T47D (cell line): ENCODE data around the gene ZNF266.

Experiments
- DNase-seq, 2 experiments: peaks; one replicate each; pipeline versions ENCODE4 v3.0.0 to v3.0.0-alpha.2; 2011 to 2012; ENCODE audit warnings: low read depth in 1 of 2, low spot score in 1 of 2
- JUND ChIP-seq: IDR thresholded peaks from 2 replicates; pipeline ENCODE4 v1.6.1; 2012; ENCODE audit warnings: low read depth
- in situ Hi-C: cut with HindIII; loops from 2 replicates; pipeline ENCODE4 v1.10.0; 2016; ENCODE audit warnings: low sequenced_read_pairs, low pct_unique_long_range_greater_than_20kb

ZNF266 gene

GRCh38 chr19:9413240-9413954 lies 22.0 kb downstream of the ZNF266 start:
- in situ Hi-C loops = no loop called here
- no peak for DNase-seq
- no peak for TF ChIP-seq JUND

- DNase-seq = no peak
- in situ Hi-C loops = no loop called here
- TF ChIP-seq JUND = no peak
Measured at GRCh38 chr19:9407827-9408226, 27.5 kb downstream of the ZNF266 start.

GRCh38 chr19:9406798-9407352 lies 28.5 kb downstream of the ZNF266 start:
- in situ Hi-C loops = no loop called here
- no peak for DNase-seq
- no peak for TF ChIP-seq JUND

GRCh38 chr19:9381361-9381785 lies 54.0 kb downstream of the ZNF266 start:
- in situ Hi-C loops = no loop called here
- TF ChIP-seq JUND = no peak
- DNase-seq = peak in 1 of 2 experiments; percentile 4

GRCh38 chr19:9370738-9371619 lies 64.4 kb downstream of the ZNF266 start:
- no peak for TF ChIP-seq JUND
- DNase-seq = no peak
- in situ Hi-C loops = no loop called here

GRCh38 chr19:9362905-9363304 lies 72.5 kb downstream of the ZNF266 start, which contains the start of gene ZNF177:
TSS of gene ZNF177 (plus strand) at chr19:9363013. CDS start at chr19:9378312, 15,299 bp downstream.
- in situ Hi-C loops = no loop called here
- no peak for DNase-seq
- TF ChIP-seq JUND = no peak
